Choroid plexus epithelial cell (primary cell): Measurements from ENCODE around the gene PPARG.

Source experiments
- DNase-seq: peaks from one replicate; pipeline ENCODE4 v3.0.0-alpha.2; 2010; ENCODE audit warnings: low read depth
- H3K4me3 ChIP-seq: 2 replicates; pipeline ENCODE4 v1.5.1; 2011; ENCODE audit warnings: low read depth, mild to moderate bottlenecking, control low read depth, low read length, moderate library complexity
- TF ChIP-seq, protein P1 (sequence below): conservative IDR thresholded peaks from 2 replicates; pipeline ENCODE4 v1.5.1; 2011; ENCODE audit warnings: low read depth, mild to moderate bottlenecking, control low read depth, inconsistent platforms, low read length, moderate library complexity

PPARG gene

DNA sequence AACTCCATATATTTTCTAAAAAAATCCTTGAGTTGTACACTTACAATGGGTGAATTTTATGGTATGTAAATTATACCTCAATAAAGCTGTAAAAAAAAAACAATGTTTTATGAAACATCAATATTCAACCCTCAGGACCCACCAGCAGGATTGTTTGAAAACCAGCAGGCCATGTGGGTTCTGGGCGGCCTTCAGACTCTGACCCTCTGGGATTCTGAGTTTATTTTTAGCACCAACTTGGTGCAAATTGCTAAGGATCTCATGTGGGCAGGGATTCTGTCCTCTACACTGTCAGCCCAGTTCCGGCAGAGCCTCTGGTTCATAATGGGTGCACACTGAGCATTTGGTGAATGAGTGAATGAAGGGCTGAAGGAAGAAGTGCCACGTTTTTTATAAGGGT, 171.3 kb downstream of the PPARG start:
- TF ChIP-seq, protein P1, sequence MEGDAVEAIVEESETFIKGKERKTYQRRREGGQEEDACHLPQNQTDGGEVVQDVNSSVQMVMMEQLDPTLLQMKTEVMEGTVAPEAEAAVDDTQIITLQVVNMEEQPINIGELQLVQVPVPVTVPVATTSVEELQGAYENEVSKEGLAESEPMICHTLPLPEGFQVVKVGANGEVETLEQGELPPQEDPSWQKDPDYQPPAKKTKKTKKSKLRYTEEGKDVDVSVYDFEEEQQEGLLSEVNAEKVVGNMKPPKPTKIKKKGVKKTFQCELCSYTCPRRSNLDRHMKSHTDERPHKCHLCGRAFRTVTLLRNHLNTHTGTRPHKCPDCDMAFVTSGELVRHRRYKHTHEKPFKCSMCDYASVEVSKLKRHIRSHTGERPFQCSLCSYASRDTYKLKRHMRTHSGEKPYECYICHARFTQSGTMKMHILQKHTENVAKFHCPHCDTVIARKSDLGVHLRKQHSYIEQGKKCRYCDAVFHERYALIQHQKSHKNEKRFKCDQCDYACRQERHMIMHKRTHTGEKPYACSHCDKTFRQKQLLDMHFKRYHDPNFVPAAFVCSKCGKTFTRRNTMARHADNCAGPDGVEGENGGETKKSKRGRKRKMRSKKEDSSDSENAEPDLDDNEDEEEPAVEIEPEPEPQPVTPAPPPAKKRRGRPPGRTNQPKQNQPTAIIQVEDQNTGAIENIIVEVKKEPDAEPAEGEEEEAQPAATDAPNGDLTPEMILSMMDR, result no peak
- DNase-seq, result no peak
- H3K4me3 ChIP-seq, result no peak overlapping the region

DNA sequence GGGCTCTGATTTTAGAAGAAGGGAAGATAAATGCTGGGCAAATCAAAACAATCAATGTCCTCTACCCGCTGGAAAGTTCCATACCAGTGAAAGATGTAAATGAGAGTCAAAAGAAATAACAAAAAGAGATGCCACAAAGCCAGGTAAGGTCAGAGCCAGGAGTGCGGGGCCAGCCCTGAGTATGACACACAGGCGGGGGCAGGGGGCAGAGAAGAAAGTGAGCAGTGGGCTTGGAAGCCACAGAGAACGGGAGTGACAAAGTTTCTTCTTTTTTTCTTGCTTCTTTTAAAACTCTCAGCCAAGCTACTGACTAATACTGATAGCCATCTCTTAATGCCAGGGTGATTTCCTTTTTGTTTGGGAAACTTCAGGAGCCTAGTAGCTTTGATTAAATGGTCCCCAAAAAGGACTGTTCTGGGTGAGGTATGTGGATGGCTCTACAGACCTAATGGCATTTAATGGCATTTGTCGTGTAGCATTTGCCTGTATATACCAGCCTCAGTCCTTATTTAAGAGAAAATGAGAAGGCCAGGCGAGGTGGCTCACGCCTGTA, 172.3 kb downstream of the PPARG start:
- no peak overlapping the region for H3K4me3 ChIP-seq
- TF ChIP-seq, protein P1, result no peak
- no peak for DNase-seq

DNA sequence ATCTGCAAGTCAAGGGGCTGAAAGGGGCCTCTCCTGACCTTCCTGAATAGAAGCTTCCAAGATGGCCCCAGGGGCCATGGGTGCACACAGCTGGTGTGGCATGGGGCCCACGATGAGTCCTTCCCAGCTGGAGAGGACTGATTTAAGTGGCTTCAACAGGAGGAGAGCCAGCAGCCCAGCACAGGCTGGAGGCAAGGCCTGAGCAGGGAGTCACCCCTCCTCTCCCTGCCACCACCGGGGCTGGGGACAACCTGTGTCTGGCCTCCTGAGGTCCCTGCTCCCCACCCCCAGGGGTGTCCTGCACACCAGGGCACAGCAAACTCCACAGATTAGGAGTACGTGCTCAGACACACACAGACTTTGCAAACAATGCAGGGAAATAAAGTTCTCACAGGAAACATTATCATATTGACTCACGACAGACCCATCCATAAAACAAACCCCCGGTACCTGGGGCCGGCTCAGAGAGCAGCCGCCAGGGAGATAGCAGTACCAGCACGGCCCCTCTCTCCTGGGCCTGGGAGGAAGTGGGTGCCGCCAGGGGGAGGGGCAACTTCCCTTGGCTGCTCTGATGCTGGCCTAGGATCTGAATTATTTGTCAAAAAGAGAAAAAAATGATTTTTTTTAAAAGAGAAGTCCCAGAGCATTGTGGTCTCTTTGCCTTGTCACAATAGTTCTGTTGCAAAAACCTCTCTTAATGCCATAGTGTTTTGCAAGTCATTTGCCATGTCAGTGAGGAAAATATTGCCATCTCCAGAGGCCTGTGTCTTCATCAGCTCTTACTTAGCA, 173.5 kb downstream of the PPARG start:
- TF ChIP-seq, protein P1, result no peak
- no peak overlapping the region for H3K4me3 ChIP-seq
- DNase-seq, result no peak

DNA sequence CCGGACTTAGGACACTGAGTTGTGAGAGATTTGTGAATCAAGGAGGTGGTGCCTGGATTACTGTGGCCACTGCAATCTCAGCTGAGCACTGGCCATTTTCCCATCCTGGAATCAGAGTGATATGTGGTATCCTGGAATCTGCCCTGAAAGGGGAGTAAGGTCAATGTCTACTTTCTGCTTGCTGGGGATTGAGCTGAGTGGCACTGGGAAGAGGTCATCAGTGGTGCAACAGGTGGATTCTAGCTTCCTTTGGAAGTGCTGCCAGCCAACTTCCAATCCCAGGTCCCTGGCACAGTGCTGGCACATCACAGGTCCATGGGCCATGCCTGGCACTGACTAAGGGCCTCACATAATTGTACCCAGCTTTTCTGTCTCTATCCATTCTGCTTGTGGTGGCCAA, 174.8 kb downstream of the PPARG start:
- no peak for DNase-seq
- TF ChIP-seq, protein P1, result no peak
- no peak overlapping the region for H3K4me3 ChIP-seq

DNA sequence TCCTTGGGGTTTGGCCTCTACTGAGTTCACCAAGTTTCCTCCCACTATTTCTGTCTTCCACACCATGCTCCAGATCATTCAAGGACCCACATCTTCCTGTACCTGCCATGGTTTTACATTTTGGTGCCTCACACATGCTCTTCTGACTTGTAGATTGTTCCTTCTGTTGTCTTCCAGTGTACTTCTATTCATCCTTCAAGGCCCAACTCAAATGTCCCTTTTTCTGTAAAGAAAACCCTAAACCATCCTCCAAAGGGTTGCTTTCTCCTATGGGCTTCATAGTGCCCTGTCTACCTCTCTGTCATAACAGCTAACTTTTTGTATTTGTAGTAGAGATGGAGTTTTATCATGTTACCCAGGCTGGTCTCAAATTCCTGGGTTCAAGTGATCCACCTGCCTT, 175.3 kb downstream of the PPARG start:
- no peak overlapping the region for H3K4me3 ChIP-seq
- DNase-seq, result no peak
- TF ChIP-seq, protein P1, result no peak

DNA sequence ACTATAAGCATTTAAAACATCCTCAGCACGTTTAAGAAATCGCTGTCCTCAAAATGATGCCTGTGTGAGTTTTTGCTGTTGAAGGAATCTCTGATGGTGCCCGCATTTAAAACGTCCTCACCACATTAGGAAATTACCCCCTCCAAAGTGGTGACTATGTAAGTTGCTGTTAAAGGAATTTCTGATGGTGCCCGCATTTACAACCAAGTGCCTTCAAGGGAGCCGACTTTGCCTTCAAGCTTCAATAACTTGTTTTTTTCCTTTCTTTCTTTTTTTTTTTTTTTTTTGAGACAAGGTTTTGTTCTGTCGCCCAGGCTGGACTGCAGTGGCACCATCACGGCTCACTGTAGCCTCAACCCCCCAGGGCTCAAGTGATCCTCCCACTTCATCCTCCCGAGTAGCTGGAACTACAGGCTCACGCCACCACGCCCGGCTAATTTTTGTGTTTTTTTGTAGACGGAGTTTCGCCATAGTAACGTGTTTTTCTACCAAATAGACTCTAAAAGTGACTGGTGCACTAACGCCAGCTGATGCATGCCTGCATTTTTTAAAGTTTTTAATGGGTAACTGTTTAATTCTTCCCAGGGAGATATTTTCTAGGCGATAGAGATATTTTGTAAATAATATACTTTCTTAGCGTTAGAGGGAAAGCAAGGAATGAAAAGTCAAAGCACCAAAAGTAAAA, 176.4 kb downstream of the PPARG start:
- DNase-seq, result no peak
- TF ChIP-seq, protein P1, result no peak
- H3K4me3 ChIP-seq, result no peak overlapping the region
